A673 (cell line): ENCODE measurements around the gene MPI.
"Not testable (repeated sequence)": the region's sequence is repeated elsewhere in the genome, so short reads cannot be mapped to it uniquely, and the experiment has no call there.

ENCODE experiments used
- CTCF ChIP-seq: fragments of 300-800, 200-600 bp; sonication (generic); conservative IDR thresholded peaks from 2 replicates; pipeline ENCODE4 v1.5.1; 2017; ENCODE audit warnings: low read depth, mild to moderate bottlenecking, antibody characterized with exemption, low read length, moderate library complexity, mixed read lengths
- EZH2 ChIP-seq: fragments of 200-600 bp; sonication (generic); IDR thresholded peaks from 2 replicates; pipeline ENCODE4 v1.6.1; 2017; ENCODE audit warnings: borderline replicate concordance, low read depth, mild to moderate bottlenecking, mixed read lengths, antibody characterized with exemption, low read length; ENCODE audit not compliant: poor library complexity, severe bottlenecking

DNA sequence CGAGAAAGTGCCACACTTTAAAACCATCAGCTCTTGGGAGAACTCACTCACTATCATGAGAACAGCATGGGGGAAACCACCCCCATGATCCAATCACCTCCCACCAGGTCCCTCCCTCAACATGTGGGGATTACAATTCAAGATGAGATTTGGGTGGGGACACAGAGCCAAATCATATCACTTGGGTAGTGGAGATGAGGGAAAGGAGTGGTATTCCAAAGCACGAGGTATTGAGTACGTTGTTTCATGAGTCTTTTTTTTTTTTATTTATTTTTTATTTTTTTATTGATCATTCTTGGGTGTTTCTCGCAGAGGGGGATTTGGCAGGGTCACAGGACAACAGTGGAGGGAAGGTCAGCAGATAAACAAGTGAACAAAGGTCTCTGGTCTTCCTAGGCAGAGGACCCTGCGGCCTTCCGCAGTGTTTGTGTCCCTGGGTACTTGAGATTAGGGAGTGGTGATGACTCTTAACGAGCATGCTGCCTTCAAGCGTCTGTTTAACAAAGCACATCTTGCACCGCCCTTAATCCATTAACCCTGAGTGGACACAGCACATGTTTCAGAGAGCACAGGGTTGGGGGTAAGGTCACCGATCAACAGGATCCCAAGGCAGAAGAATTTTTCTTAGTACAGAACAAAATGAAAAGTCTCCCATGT, 2.2 kb upstream of the MPI start:
- TF ChIP-seq CTCF, EZH2: not testable (repeated sequence)
